ENCODE data around the gene ARHGEF40.

The ARHGEF40 gene

GRCh38 chr14:21083565-21084325 lies 13.6 kb downstream of the ARHGEF40 start:
- DNase-seq (ENCODE audit: low spot score), result no peak

DNA sequence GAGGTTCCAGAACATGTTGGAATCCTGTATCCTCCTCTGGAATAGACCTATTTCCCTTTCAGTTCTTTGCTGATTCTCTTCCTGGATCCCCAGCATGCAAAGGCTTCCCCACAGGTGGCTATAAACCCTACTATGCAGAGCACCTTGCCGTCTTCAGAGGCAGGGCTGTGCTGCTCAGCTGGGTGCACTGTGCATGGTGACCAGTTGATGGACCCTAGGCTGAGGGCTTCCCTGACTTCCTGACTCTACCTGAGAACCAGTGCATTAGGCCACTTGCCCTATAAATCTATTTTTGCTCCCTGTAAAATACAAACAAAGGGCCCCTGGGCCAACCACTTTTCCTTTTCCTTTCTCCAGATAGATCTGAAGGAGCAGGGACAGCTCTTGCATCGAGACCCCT lies 14.3 kb downstream of the ARHGEF40 start:
- DNase-seq (ENCODE audit: low spot score), result no peak

DNA sequence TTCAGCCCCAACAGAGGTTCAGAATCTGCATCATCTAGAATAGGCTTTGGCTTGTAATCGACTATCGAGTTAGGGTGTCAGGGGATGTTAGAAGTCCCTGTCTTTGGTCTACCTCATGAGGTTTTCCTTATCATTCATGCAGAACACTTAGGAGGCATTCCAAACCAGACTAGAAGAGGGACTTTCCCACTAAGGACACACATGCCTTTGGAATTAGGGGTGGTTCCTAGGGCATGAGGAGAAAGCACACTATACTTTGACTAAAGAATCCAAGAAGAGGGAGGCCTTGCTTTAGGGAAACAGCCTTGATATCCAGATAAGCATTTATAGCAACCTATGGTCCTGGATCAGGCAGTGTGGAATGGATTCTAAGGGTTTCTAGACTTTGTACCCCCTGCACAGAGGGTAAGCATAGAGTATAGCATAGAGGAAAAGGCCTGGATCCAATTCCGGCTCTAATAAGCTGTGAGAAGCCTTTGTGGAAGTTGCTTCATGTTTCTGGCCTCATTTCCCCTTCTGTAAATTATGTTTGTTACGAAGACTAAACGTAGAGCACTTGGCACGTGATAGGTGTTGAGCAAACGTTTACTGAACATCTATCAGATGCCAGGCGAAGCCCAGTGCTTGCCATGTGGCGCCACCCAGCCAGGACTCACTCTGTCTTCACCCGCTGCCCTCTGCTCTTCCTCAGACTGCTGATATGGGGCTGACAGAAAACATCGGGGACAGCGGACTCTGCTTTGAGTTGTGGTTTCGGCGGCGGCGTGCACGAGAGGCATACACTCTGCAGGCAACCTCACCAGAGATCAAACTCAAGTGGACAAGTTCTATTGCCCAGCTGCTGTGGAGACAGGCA lies 15.1 kb downstream of the ARHGEF40 start:
- DNase-seq (ENCODE audit: low spot score), result no peak

DNA sequence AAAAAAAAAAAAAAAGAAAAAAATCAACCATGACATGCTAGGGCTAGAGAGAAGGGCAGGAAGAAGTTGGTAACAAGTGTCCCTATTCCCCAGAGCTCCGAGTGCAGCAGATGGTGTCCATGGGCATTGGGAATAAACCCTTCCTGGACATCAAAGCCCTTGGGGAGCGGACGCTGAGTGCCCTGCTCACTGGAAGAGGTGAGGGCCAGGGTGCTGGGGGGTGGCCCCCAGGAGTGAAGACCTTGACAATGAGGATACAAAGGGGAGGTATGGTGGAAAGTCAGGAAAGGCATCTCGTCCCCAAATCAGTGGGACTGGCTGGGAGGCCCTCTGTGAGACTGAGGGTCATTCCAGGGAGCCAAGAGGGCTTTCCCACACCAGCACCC lies 16.8 kb downstream of the ARHGEF40 start:
- no peak for DNase-seq (ENCODE audit: low spot score)

- no peak for DNase-seq (ENCODE audit: low spot score)
Measured at GRCh38 chr14:21087294-21088091, 17.4 kb downstream of the ARHGEF40 start.

DNA sequence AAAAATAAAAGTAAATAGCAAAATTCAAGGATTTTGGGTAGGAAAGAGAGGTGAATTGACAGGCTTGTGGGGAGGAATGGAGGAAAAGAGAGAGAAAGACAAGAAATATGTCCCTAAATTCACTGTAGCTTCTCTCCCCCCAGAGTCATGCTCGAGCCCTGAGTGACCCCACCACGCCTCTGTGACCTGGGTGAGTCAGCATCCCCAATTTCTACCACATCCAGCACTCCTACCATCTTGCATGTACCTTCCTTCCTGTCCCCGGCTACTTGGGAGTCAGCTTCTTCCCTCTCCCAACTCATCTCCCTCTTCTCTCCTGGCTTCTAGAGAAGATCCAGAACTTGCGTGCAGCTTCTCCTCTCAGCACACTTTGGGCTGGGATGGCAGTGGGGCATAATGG lies 18.6 kb downstream of the ARHGEF40 start:
- DNase-seq (ENCODE audit: low spot score), result no peak

GRCh38 chr14:21089271-21089670 lies 19.2 kb downstream of the ARHGEF40 start:
- DNase-seq (ENCODE audit: low spot score), result no peak

DNA sequence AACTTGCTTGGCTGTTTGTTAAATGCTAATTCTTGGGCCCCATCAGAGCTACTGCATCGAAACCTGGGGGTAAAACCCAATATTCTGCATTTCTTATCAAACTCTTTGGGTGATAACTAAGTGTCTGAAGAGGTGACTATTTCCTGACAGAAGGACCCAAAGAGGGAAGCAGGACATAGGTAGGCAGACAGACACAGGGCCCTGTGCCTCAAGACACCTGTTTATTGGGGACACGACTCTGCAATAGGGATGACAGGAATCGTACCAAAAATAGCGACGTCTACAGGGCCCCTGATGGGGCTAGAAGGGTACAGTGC lies 19.7 kb downstream of the ARHGEF40 start:
- DNase-seq (ENCODE audit: low spot score), result no peak

DNA sequence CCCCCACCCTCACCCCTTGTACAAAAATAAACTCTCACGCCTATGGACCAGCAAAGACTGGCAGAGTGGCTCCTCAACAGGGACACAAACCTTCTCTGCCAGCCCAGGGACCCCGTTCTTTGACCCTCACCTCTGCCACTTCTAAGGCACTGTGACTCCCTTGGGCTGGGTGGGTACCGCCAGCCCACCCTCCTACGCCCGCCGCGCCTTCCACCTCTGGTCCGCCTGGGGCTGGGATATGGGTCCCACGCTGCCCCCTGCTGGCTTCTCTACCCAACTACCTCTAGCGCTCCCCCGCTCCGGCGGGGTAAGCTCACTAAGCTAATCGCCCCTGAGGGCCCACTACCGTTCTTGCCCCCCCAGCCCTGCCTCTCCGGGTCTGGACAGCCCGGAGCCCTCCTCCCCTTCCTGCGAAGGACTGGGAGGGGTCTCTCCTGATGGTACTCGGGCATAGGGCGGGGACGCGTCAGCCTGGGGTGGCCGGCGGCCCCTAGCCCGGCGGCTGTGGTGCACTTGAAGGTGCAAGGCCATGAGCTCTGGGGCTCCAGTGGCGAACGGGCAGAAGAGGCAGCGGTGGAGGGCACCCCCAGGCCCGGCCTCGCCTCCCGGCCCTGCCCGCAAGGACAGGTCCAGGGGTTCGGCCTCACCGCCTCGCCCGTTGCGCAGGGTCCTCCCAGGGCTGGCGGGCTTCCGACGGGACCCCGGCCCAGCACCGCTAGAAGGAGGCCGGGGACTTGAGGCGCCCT lies 20.3 kb downstream of the ARHGEF40 start:
- peak; percentile 30 for DNase-seq (ENCODE audit: low spot score)

DNA sequence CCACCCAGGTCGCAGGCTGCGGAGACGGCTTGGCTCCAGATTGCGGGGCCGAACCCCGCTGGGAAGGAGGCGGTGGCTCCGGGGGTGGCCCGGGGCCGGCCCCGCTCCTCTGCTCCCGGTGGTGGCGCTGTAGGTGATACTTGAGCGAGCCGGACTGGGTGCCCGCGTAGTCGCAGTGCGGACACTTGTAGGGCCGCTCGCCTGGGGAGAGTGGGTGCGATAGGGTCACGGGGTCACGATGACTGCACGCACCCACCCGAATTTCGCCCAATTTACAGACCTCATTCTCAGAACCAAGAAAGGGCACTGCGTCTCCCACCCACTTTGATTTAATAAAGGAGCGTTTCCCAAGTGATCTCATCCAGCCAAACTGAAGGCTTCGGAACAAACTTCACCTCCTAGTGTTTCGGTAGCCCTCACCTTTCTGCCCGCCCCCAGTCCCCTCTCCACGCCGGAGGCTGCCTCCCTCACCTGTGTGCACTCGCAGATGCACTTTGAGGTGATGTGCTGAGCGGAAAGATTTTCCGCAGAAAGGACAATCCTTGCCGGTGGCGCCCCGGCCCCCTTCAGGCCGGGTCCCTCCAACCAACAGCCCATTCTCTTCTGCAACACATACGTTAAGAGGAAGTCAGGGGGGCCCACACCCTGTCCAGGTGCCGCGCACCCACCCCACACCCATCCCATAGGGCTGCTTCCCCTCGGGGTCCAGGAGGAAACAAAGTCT lies 21.0 kb downstream of the ARHGEF40 start:
- no peak for DNase-seq (ENCODE audit: low spot score)

DNA sequence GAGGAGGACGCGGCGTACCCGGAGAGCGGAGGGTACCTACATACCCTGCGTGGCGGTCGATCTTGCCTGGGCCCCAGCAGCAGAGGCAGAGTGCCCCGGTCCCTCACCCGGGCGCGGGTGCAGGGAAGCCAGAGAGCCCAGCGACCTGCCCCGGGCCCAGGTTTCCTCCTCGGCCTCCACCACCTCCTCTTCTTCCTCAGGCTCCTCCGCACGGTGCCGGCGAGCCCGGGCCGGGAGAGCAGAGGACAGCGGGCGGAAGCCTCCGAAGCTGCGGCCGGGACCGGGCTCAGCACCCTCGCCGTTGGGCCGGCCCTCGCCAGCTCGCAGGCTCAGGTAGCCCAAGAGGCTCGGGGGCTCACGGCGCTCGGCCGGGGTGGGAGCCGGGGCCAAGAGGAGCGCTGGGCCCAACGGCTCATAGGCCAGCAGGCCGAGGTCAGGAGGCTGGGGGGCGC lies 21.7 kb downstream of the ARHGEF40 start:
- no peak for DNase-seq (ENCODE audit: low spot score)

DNA sequence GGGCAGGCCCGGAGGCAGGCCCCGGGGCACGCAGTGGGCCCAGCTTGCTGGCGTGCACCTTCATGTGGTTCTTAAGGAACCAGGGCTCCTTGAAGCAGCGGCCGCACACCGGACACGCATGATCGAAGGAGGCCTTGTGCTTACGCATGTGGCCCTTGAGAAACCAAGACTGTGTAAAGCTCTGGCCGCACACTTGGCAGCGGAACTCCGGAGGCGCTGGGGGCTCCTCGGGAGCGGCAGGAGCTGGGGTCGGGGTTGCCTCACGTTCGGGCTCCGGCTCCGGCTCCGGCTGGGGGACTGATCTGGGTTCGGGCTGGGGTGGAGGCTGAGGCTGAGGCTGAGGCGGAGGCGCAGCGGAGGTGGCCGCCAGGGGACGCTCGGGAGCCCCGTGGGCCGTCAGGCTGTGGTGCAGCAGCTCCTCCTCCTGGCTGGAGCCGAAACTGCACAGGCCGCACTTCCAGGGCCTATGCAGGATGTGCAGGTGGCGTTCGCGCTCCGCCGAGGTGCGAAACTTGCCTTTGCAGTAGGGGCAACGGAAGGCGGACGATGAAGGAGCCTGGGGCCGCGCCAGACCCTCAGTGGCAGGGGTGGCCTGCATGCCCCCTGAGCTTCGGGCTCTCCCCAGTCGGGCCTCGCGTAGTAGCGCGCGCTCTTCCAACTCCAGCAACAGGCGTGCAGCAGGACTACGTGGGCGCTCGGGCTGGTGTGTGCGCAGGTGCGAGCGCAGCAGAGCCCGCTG lies 22.3 kb downstream of the ARHGEF40 start:
- DNase-seq (ENCODE audit: low spot score), result peak; percentile 87

DNA sequence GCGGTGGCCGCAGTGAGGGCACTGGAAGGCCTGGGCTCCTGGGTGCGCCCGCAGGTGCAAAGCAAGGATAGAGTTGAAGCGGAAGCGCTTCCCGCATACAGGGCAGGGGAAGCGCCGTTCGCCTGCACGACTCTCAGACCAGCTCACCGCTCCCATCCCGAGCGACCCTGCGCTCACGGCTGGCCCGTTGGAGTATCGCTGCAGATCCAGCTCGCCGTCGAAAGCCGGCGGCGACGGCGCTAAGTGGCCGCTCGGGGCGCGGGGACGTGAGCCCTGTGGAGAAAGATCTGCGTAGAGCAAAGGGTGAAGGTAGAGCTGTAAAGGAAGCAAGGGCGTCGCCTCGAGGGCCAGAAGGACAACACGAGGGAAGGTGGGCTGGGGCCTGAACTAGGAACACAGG lies 22.9 kb downstream of the ARHGEF40 start:
- no peak for DNase-seq (ENCODE audit: low spot score)

DNA sequence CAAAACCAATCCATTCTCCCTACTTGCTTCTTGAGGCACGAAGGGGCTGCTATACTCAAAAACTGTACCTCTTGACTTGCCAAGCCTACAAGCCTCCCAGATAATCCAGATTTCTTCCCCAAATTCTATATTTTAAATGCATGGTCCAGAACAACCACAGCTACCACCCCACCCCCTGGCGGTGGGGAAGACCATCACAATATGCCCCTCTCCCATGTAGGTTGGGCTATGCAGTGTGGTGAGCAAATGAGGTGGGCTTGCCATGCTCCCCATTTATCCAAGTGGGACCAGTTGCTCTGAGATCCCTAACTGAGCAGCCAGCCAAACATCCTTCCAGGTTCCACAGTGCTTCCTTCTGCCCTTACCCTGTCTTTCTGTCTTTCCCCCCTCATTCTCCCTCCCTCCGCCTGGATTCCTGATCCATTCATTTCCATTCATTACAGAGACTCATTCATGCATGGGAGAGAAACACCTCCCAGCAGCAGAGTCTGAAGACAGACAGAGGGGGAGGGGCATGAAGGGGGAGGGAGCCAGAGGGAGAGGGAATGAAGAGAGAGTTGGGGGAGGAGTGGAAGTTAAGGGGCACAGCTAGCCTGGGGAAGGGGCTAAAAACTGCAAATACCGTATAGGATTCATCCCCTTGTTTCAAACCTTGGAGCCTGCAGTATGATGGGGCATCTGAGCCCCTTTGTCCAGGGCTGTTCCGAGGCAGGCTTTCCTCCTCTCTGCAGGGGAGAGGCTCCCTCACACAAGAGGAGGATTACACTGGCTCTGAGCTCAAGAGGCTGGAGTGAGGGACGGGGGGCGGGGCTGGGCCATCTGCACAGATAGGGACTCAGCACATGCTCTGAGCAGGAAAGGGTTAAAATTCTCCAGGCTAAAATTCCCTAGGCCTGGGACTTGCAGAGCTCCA lies 23.9 kb downstream of the ARHGEF40 start:
- no peak for DNase-seq (ENCODE audit: low spot score)

- DNase-seq (ENCODE audit: low spot score), result no peak
Measured at GRCh38 chr14:21095430-21096205, 25.5 kb downstream of the ARHGEF40 start.

GRCh38 chr14:21096438-21096837 lies 26.3 kb downstream of the ARHGEF40 start:
- DNase-seq (ENCODE audit: low spot score), result no peak

GRCh38 chr14:21096978-21097635 lies 27.0 kb downstream of the ARHGEF40 start:
- DNase-seq (ENCODE audit: low spot score), result no peak

DNA sequence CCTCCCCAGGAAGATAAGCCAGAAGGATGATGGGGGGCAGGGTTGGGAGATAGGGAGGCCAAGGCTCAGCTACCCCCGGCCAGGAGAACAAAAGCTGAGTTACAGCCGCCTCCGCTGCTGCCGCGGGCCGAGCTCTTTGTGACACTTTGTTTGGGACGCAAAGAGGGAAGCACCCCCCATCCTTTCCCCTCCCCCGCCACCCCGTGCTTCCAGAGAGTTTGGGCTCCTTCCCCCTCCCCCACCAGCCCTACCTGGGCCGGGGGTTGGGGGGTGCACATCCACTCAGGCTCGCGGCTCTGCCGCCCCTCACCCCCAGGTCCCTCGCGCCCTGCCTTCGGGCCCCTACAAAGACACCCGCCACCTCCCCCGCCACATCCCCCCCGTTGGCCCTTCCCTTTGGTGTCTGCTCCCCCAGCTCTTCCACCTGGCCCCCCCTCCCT lies 27.6 kb downstream of the ARHGEF40 start:
- no peak for DNase-seq (ENCODE audit: low spot score)
